ENCODE results near the gene FOSL2. TPM values are rescaled to one million over a fixed set of nuclear protein-coding genes. Genes with fewer than 3 reads are reported as not detected.
A peak's percentile ranks its signal among the peaks of the same experiment; 100 is the strongest.
"Not testable (repeated sequence)": the region's sequence is repeated elsewhere in the genome, so short reads cannot be mapped to it uniquely, and the experiment has no call there.

Gene FOSL2
- total RNA-seq, 1 donor from 2014 or later = 151 TPM

DNA sequence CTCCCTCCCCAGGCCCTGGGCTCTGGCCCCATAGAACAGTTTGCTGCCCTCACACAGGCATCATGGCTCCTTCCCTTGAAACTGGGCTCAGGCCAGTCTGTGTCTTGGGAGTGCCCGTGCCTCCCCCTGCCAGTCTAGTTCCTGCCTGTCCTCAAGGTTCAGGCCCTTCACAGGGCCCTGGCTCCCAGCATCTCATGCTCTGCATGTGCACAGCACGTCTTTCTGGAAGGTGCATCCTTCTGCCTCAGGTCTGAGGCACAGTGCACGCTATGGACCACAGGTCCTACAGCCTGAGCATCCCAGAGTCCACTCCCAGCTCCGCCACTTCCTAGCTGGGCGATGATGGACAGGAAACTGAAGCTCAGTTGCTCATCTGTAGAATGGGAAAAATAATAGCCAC is 35.6 kb upstream of the FOSL2 start:
- DNase-seq (ENCODE audit: low spot score) = no peak

- DNase-seq (ENCODE audit: low spot score) = no peak
Measured at GRCh38 chr2:28357948-28358667, 34.5 kb upstream of the FOSL2 start.

- DNase-seq (ENCODE audit: low spot score) = no peak
Measured at GRCh38 chr2:28358668-28359201, 33.9 kb upstream of the FOSL2 start.

DNA sequence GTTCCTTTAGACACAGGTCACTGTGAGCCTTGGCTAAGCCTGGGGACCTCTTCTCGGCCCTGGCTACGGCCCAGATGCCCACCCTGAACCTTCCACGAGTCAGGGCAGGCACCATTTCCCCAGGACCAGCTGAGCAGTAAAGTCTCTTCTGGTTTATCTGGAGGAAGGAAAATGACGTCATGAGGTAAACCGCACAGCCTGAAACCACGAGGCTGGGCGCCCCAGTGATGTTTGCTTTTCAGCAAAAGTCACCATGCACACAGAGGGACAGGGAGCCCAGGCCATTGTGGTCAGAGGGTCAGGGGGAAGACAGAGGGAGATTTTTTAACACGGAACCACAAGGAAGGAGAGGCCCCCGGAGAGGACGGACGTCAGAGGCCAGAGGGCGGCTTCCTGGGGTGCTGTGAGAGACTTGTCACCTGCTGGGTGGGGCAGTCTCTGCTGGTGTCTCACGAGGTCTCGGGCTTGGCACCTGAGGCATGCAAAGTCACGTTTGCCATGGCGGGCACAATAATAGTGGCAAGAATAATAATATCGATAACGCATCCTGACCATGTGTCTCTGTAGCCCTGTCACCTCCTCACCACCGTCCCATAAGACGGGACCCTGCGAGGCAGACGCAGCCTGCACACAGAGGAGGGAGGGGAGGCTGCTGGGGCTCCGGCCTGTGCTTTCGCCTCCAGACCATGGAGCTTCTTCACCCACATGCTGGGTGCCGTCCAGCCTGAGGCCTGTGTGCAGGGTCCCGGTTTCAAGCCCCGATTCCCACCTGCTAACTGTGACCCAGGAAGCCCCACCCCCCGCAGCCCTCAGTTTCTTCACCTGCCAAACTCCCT is 33.2 kb upstream of the FOSL2 start:
- no peak for DNase-seq (ENCODE audit: low spot score)

DNA sequence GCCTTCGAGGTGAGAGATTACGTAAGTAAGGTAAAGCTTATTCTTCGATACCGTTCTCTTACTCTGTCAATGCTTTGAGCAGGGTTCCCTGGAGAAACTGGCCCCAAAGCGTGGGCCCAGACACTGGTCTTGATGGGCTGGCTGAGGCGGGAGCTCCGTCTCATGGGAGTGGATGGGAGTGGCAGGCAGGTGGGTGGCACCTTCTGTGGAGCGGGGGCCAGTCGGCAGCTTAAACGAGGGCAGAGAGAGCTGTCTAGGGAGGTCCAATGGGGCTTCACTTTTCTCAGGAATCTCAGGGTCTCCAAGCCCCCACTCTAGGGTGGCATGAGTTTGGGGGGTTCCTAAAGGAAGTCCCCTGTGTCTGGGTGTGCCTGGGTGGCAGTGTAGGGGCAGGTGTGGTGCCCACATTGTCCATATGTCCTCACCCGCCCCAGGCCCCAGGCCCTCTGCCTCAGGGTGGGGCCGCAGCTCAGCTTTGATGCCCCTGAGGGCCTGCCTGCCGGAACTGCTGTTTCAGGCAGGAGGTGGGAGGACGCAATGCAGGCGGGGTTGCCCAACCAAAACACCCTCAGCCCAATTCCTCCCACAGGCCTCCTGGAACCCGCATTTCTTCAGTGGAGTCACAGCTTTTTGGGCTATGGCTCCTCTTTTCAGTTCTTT is 32.5 kb upstream of the FOSL2 start:
- DNase-seq (ENCODE audit: low spot score) = no peak

- DNase-seq (ENCODE audit: low spot score) = no peak
Measured at GRCh38 chr2:28360718-28361293, 31.9 kb upstream of the FOSL2 start.

- no peak for DNase-seq (ENCODE audit: low spot score)
Measured at GRCh38 chr2:28361991-28362710, 30.5 kb upstream of the FOSL2 start.

DNA sequence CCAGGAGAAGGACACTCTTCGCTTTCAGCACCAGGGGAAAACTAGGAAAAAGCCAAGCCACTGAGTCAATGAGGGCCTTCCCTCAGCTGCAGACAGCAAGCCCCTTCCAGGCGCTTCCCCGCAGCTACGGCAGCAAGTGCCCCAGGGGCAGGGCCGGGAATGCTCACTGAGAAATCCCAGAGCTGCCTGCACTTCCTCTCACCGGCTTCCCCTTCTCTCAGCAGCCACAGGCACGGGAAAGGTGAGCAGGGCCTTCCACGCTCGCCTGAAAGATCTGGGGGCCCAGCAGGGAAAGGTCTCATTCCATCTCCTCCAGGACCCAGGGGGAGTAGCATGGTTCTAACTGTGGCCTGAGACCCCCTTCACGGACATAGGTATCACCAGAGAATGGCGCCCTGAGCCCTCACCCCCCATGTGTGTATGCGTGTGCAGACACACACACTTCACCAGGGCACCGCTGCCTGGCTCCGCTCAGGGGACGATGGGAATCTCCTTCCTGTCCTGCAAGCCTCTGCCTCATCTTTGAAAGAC is 29.6 kb upstream of the FOSL2 start:
- no peak for DNase-seq (ENCODE audit: low spot score)

DNA sequence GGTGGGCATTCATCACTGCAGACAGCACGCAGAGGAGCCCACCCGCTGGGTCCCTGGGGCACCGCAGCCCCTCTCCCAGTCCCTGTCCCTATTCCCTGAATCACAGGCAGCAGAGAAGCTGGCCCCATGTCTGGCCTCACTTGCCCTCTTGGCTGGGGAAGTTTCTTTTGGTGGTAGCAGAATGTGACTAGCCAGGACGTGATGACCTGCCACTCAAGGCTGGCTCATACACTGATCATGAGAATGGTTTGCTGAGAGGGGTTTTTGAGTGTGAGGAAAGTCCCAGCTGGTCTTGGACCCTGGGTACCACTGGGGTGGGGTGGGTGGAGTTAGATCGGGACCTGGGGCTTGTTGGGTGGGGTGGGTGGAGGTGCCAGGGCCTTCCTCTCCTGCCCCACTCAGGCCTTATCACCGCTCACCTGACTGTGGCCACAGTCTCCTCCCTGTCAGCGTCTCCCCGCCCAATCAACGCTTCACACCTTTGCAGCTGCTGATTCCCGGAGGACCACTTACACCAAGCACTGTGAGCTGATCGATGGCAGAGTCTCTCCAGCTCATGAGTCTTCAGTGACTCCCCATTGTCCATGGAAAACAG is 28.9 kb upstream of the FOSL2 start:
- no peak for DNase-seq (ENCODE audit: low spot score)

GRCh38 chr2:28364610-28365009 is 28.0 kb upstream of the FOSL2 start:
- DNase-seq (ENCODE audit: low spot score) = no peak

DNA sequence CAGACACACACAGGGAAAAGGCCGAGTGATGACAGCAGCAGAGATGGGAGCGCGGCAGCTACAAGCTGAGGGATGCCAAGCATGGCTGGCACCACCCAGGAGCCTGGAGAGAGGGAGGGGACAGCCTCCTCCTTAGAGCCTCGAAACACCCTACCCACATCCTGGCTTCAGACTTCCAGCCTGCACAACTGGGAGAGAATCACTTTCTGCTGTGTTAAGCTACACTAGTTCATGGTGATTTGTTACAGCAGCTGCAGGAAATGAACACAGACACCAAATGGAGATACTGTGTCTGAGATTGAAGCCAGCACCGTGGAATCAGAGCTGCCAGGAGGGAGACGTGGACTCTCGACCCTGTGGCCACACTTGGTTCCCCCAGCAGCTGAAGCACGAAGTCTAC is 27.5 kb upstream of the FOSL2 start:
- peak; percentile 52 for DNase-seq (ENCODE audit: low spot score)

DNA sequence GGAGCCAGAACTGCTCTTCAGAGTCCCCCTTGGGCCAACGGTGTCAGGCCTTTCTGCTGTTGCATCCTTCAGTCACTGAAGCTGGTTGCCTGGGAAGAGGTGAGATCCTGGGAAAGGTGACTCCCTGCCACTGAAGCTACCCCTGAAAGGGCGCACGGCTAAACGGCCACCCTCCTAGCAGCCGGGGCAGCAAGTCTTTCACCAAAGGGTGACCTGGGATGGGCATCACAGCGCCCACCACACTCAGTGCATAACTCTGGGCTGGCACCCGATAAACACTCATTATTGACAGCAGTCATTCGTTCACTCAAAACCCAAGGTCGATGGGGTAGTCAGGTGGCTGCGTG is 26.5 kb upstream of the FOSL2 start:
- no peak for DNase-seq (ENCODE audit: low spot score)

- peak; percentile 92 for DNase-seq (ENCODE audit: low spot score)
Measured at GRCh38 chr2:28366496-28367282, 26.0 kb upstream of the FOSL2 start.

DNA sequence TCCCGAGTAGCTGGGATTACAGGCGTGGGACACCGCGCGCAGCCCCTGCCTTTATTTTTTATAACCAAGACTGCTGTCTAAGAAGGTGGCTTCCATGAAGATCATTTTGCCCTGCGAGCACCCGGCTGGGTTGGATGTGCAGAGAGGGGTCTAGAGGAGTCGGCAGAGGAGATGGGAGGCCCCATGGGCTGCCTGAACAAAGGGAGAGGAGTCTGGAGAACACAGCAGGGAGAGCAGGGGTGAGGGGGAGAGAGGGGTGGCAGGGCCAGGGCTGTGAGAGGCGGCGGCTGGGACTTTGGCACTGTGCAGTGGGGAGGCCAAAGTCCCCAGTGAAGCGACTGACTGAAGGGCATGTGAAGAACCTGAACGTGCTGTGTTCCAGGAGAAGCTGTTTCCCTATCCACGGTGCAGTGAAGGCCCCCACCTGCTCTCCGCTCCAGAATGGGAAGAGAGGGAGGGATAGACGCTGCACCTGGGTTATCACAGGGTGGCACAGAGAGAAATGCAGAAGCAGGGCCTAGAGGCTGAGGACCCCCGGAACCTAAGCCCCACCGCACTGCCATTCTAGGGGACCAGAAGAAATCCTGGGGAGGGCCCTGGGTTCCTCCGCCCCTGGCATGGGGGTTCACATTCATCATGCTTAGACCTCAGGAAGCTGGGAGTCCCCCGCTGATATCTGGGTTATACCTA is 24.8 kb upstream of the FOSL2 start:
- DNase-seq (ENCODE audit: low spot score) = no peak

GRCh38 chr2:28368357-28368798 is 24.3 kb upstream of the FOSL2 start:
- no peak for DNase-seq (ENCODE audit: low spot score)

DNA sequence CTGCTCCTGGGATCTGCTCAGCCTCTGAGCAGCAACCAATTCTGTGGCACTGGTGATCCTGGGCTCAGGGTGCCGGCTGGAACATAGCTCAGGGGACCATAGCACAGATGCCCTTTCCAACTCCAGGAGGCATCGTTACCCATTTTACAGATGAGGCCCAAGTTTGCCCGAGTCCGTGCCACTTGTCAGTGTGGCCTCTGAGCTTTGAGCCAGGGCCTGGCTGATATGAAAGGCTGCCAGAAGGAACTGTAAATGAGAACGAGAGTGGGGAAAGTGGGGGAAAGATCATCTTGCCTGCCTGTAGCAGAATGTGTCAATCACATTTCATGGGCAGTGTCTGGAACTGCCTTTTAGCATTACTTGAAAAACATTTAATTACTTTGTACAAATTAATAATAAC is 23.3 kb upstream of the FOSL2 start:
- no peak for DNase-seq (ENCODE audit: low spot score)

DNA sequence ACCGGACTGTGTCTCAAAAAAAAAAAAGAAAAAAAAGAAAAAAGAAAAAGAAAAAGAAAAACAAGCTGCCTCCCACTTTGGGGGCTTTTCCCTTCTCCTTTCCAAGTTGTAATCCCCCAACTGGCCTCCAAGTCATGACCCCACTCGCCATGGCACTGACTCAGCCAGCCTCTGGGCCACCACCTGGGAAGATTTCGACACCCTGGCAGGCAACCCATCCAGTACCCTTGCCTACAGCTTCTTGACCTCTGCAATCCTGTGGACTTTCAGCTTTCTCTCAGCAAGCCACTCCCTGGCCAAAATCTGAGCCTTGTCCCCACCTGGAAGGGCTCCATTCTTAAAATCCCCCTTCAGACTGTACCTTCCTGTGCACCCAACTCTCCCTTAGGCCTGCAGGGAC is 22.3 kb upstream of the FOSL2 start:
- no peak for DNase-seq (ENCODE audit: low spot score)

GRCh38 chr2:28371728-28372127 is 20.9 kb upstream of the FOSL2 start:
- DNase-seq (ENCODE audit: low spot score) = not testable (repeated sequence)

- no peak for DNase-seq (ENCODE audit: low spot score)
Measured at GRCh38 chr2:28373854-28374253, 18.8 kb upstream of the FOSL2 start.
